Subcutaneous adipose tissue (tissue), 4 donors: ENCODE measurements around the gene ZDHHC4. TPM values are rescaled to one million over a fixed set of nuclear protein-coding genes. Genes with fewer than 3 reads are reported as not detected.

Experiments
- CTCF ChIP-seq: fragments of 450-650 bp; IDR thresholded peaks from one replicate; pipeline ENCODE4 v1.5.1; 2016; ENCODE audit warnings: low read depth, mild to moderate bottlenecking, control low read depth, antibody characterized with exemption, moderate library complexity
- total RNA-seq, 4 donors: library from RNA; depleted of rRNA; stranded (reverse); fragments of >200 nt; gene quantifications; one replicate each; pipeline ENCODE4 v1.1.0, GENCODE V29; 2016

The ZDHHC4 gene
- total RNA-seq, 4 donors from 2014 or later: 39.8 to 62.2 (median 44.2) TPM

- TF ChIP-seq CTCF: no peak
Observed at GRCh38 chr7:6613706-6614105, 36.5 kb downstream of the ZDHHC4 start.

GRCh38 chr7:6614953-6615722, 37.9 kb downstream of the ZDHHC4 start, which contains the start of gene ZNF853:
Gene ZNF853 (plus strand): TSS chr7:6615610. CDS start chr7:6616175, 565 bp downstream.
- no peak for TF ChIP-seq CTCF

GRCh38 chr7:6615723-6616555, 38.7 kb downstream of the ZDHHC4 start:
- no peak for TF ChIP-seq CTCF

- TF ChIP-seq CTCF: no peak
Observed at GRCh38 chr7:6616854-6617643, 39.8 kb downstream of the ZDHHC4 start.

GRCh38 chr7:6618621-6619020, 41.4 kb downstream of the ZDHHC4 start:
- no peak for TF ChIP-seq CTCF

- no peak for TF ChIP-seq CTCF
Observed at GRCh38 chr7:6619961-6620360, 42.7 kb downstream of the ZDHHC4 start.
